SK-N-SH (cell line): ENCODE results near the gene GSPT2. TPM values are rescaled to one million over a fixed set of nuclear protein-coding genes. Genes with fewer than 3 reads are reported as not detected.
A peak's percentile ranks its signal among the peaks of the same experiment; 100 is the strongest.

Source experiments
- CTCF ChIA-PET: fragments of 300-600, 350-600 bp; formaldehyde crosslinking; extraction: SDS; loops from one replicate; lab custom pipeline; 2021; lab: Yijun Ruan, JAX
- POLR2A ChIA-PET: fragments of 350-600 bp; sonication (Branson Sonifier 250); formaldehyde crosslinking; extraction: SDS; loops from one replicate; lab custom pipeline; 2020; ENCODE audit warnings: antibody characterized with exemption, inconsistent platforms; lab: Yijun Ruan, JAX
- DNase-seq: peaks from one replicate; pipeline ENCODE4 v3.0.0; 2012
- H2AFZ ChIP-seq: fragments of 200-600 bp; sonication (generic); 2 replicates; pipeline ENCODE4 v1.8.1; 2016; ENCODE audit warnings: antibody characterized with exemption, mild to moderate bottlenecking, low read depth
- H3F3A ChIP-seq: fragments of 200-600 bp; sonication (generic); replicated peaks from 2 replicates; pipeline ENCODE3; 2016; ENCODE audit warnings: antibody characterized with exemption, mild to moderate bottlenecking; ENCODE audit not compliant: insufficient read depth
- H3K27ac ChIP-seq, 2 experiments: fragments of 200-500 bp in 1 of 2; fragments of 200-600 bp in 1 of 2; sonication (Bioruptor generic) in 1 of 2; sonication (generic), shearing (Covaris generic) in 1 of 2; 2 replicates each; pipeline versions ENCODE4 v1.5.1 to v1.6.1; 2014 to 2016; ENCODE audit warnings: low read depth in 2 of 2, inconsistent platforms in 1 of 2, low read length in 1 of 2, mild to moderate bottlenecking in 1 of 2, mixed read lengths in 1 of 2
- H3K27me3 ChIP-seq: fragments of 200-600 bp; sonication (generic), shearing (Covaris generic); 2 replicates; pipeline ENCODE4 v1.6.1; 2016; ENCODE audit warnings: mixed run types; ENCODE audit not compliant: insufficient read depth
- H3K36me3 ChIP-seq, 2 experiments: fragments of 200-500 bp in 1 of 2; fragments of 200-600 bp in 1 of 2; sonication (Bioruptor generic) in 1 of 2; sonication (generic) in 1 of 2; replicated peaks in 1 of 2; 2 replicates each; pipeline versions ENCODE3 to v1.5.1; 2014 to 2016; ENCODE audit warnings: low read length in 1 of 2, mild to moderate bottlenecking in 1 of 2; ENCODE audit not compliant: insufficient read depth in 2 of 2, control insufficient read depth in 1 of 2
- H3K4me1 ChIP-seq, 2 experiments: fragments of 200-500 bp in 1 of 2; fragments of 200-600 bp in 1 of 2; sonication (Bioruptor generic) in 1 of 2; sonication (generic), shearing (Covaris generic) in 1 of 2; 2 replicates each; pipeline versions ENCODE4 v1.5.1 to v1.6.1; 2014 to 2016; ENCODE audit warnings: low read depth in 1 of 2, low read length in 1 of 2, mixed run types in 1 of 2; ENCODE audit not compliant: insufficient read depth in 2 of 2, control insufficient read depth in 1 of 2
- H3K4me2 ChIP-seq: fragments of 200-600 bp; sonication (generic), shearing (Covaris generic); 2 replicates; pipeline ENCODE4 v1.6.1; 2017; ENCODE audit warnings: mixed run types
- H3K4me3 ChIP-seq, 2 experiments: fragments of 200-500 bp in 1 of 2; fragments of 200-600 bp in 1 of 2; sonication (Bioruptor generic) in 1 of 2; sonication (generic), shearing (Covaris generic) in 1 of 2; 2 replicates each; pipeline versions ENCODE4 v1.5.1 to v1.8.1; 2014 to 2016; ENCODE audit warnings: low read depth in 2 of 2, inconsistent platforms in 1 of 2, low read length in 1 of 2, mild to moderate bottlenecking in 1 of 2, mixed read lengths in 1 of 2, moderate library complexity in 1 of 2
- H3K79me2 ChIP-seq: fragments of 200-600 bp; sonication (generic); 2 replicates; pipeline ENCODE4 v1.8.1; 2017; ENCODE audit warnings: mild to moderate bottlenecking; ENCODE audit not compliant: insufficient read depth
- H3K9ac ChIP-seq: fragments of 200-600 bp; sonication (generic); 2 replicates; pipeline ENCODE4 v1.6.1; 2017; ENCODE audit warnings: mixed run types
- H3K9me2 ChIP-seq: fragments of 200-600 bp; sonication (generic); 2 replicates; pipeline ENCODE4 v1.6.1; 2017; ENCODE audit warnings: mixed run types
- H3K9me3 ChIP-seq: fragments of 200-600 bp; sonication (generic); 2 replicates; pipeline ENCODE4 v1.6.1; 2017; ENCODE audit warnings: mixed run types, mild to moderate bottlenecking, moderate library complexity
- H4K20me1 ChIP-seq: fragments of 200-600 bp; sonication (generic); 2 replicates; pipeline ENCODE4 v1.6.1; 2017; ENCODE audit warnings: mild to moderate bottlenecking, mixed run types; ENCODE audit not compliant: insufficient read depth
- ELF1 ChIP-seq: IDR thresholded peaks from 2 replicates; pipeline ENCODE4 v1.4.0; 2012
- EP300 ChIP-seq, 2 experiments: IDR thresholded peaks; 2 replicates each; pipeline versions ENCODE4 v1.4.0 to v1.6.1; 2012; ENCODE audit warnings: borderline replicate concordance in 1 of 2, low read depth in 1 of 2, low read length in 1 of 2
- EZH2phosphoT487 ChIP-seq: fragments of 200-600 bp; sonication (generic); IDR thresholded peaks from 2 replicates; pipeline ENCODE4 v1.6.1; 2017; ENCODE audit warnings: low read depth, mixed run types, mild to moderate bottlenecking, antibody characterized with exemption, moderate library complexity, borderline replicate concordance
- FOSL2 ChIP-seq: IDR thresholded peaks from 2 replicates; pipeline ENCODE4 v1.4.0; 2012; ENCODE audit warnings: low read depth, mild to moderate bottlenecking, moderate library complexity, borderline replicate concordance
- FOXJ3 ChIP-seq: sonication (generic); formaldehyde crosslinking; IDR thresholded peaks from 2 replicates; pipeline ENCODE4 v1.5.1; 2020; ENCODE audit warnings: mild to moderate bottlenecking, missing genetic modification reagents
- JUND ChIP-seq: IDR thresholded peaks from 2 replicates; pipeline ENCODE4 v1.4.0; 2012
- MXI1 ChIP-seq: IDR thresholded peaks from 2 replicates; pipeline ENCODE4 v1.6.1; 2012; ENCODE audit warnings: mild to moderate bottlenecking, low read depth, low read length, improper control_type of control experiment
- NFIC ChIP-seq: IDR thresholded peaks from 2 replicates; pipeline ENCODE4 v1.4.0; 2012; ENCODE audit warnings: borderline replicate concordance
- NRF1 ChIP-seq: IDR thresholded peaks from 2 replicates; pipeline ENCODE4 v1.6.1; 2012; ENCODE audit warnings: low read depth, mild to moderate bottlenecking, low read length
- RCOR1 ChIP-seq: fragments of 150-350 bp; IDR thresholded peaks from 2 replicates; pipeline ENCODE4 v1.6.1; 2017; ENCODE audit warnings: antibody characterized with exemption, low read length
- RFX5 ChIP-seq: IDR thresholded peaks from 2 replicates; pipeline ENCODE4 v1.6.1; 2012; ENCODE audit warnings: mild to moderate bottlenecking, improper control_type of control experiment, low read length
- RXRA ChIP-seq: IDR thresholded peaks from 2 replicates; pipeline ENCODE4 v1.4.0; 2012; ENCODE audit warnings: low read depth, mild to moderate bottlenecking, borderline replicate concordance
- TEAD4 ChIP-seq: IDR thresholded peaks from 2 replicates; pipeline ENCODE4 v1.4.0; 2012; ENCODE audit warnings: mild to moderate bottlenecking, borderline replicate concordance; ENCODE audit not compliant: insufficient read depth
- YY1 ChIP-seq: IDR thresholded peaks from 2 replicates; pipeline ENCODE4 v1.4.0; 2012; ENCODE audit warnings: low read depth, mild to moderate bottlenecking
- WGBS: methylation state at CpG from one replicate; pipeline ENCODE4 v1.1.6; 2017; ENCODE audit warnings: low lambda C conversion rate; 5-methylcytosine and 5-hydroxymethylcytosine counted together
- polyA plus RNA-seq, 3 experiments: library from polyadenylated mRNA; depleted of rRNA; stranded (reverse); fragments of >200 nt; gene quantifications; 2 replicates each; pipeline ENCODE4 v1.2.3, GENCODE V29; 2012
- TF ChIP-seq, protein P1 (sequence below): fragments of 200-600 bp; sonication (generic); IDR thresholded peaks from 2 replicates; pipeline ENCODE4 v1.6.1; 2017; ENCODE audit warnings: antibody characterized with exemption, mild to moderate bottlenecking, moderate library complexity
- TF ChIP-seq, protein P2 (sequence below): fragments of 150-350 bp; IDR thresholded peaks from 2 replicates; pipeline ENCODE4 v1.6.1; 2017; ENCODE audit warnings: antibody characterized with exemption, low read length, low read depth, borderline replicate concordance
- TF ChIP-seq, protein P3 (sequence below): IDR thresholded peaks from 2 replicates; pipeline ENCODE4 v1.4.0; 2012; ENCODE audit warnings: low read depth, borderline replicate concordance
- TF ChIP-seq, protein P4 (sequence below): IDR thresholded peaks from 2 replicates; pipeline ENCODE4; 2012
- TF ChIP-seq, protein P5 (sequence below): IDR thresholded peaks from 2 replicates; pipeline ENCODE4 v1.4.0; 2012; ENCODE audit warnings: low read depth, borderline replicate concordance
- TF ChIP-seq, protein P6 (sequence below): IDR thresholded peaks from 2 replicates; pipeline ENCODE4 v1.4.0; 2012; ENCODE audit warnings: low read depth
- TF ChIP-seq, protein P7 (sequence below): fragments of 150-350 bp; IDR thresholded peaks from 2 replicates; pipeline ENCODE4 v1.6.1; 2016; ENCODE audit warnings: mild to moderate bottlenecking, low read depth, low read length

Gene GSPT2
- polyA plus RNA-seq, 1 of the 3 experiments (the other 2 are of a cell fraction): 2.5 TPM

DNA sequence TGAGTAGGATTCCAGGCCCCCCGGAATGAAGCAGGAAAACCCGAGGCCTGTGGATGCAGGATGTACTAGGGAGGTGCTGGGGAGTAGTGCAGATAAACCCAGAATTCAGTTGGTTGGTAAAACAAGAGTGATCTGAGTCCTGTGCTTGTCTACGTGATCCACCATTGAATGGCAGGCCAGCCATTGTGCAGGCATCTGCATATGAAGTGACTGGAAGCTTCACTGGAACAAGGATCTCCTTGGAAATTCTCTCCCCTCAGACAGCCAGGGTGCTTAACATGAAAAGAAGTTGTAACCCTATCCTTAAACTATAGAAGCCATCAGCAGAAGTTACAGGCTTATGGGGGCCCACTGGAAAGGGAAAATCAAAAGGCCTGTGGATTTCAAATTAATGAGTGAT lies 656 bp upstream of the GSPT2 start:
- Histone ChIP-seq H2AFZ (peak overlapping the region; percentile 88), H3K27me3 (no peaks in the 10 kb centered on the region; the same call in 1 of the 2 replicates), H3K9ac (no peak overlapping the region), H3K27ac (no peak overlapping the region), H3K36me3 (peaks cover 0 to 9% of the 10 kb centered on the region in 2 experiments), H3K79me2 (peaks cover 12% of the 10 kb centered on the region), H3K9me3 (no peaks in the 10 kb centered on the region), H3K4me1 (no peaks in the 10 kb centered on the region), H4K20me1 (no peaks in the 10 kb centered on the region; the same call in 1 of the 2 replicates), H3K4me2 (peak overlapping the region; percentile 72; the same call in 1 of the 2 replicates), H3F3A (no peaks in the 10 kb centered on the region), H3K4me3 (no peak overlapping the region; a peak in 1 of 4 replicates), H3K9me2 (no peaks in the 10 kb centered on the region)
- CTCF ChIA-PET: no interaction called here
- DNase-seq: peak; percentile 2
- WGBS: 59% methylated on average over 3 of the region's 3 CpGs
- POLR2A ChIA-PET: no interaction called here
- TF ChIP-seq EZH2phosphoT487 (no peak), TEAD4 (no peak), FOXJ3 (CRISPR knock-in tag) (no peak), MXI1 (no peak), NRF1 (no peak)
- TF ChIP-seq, protein P1, sequence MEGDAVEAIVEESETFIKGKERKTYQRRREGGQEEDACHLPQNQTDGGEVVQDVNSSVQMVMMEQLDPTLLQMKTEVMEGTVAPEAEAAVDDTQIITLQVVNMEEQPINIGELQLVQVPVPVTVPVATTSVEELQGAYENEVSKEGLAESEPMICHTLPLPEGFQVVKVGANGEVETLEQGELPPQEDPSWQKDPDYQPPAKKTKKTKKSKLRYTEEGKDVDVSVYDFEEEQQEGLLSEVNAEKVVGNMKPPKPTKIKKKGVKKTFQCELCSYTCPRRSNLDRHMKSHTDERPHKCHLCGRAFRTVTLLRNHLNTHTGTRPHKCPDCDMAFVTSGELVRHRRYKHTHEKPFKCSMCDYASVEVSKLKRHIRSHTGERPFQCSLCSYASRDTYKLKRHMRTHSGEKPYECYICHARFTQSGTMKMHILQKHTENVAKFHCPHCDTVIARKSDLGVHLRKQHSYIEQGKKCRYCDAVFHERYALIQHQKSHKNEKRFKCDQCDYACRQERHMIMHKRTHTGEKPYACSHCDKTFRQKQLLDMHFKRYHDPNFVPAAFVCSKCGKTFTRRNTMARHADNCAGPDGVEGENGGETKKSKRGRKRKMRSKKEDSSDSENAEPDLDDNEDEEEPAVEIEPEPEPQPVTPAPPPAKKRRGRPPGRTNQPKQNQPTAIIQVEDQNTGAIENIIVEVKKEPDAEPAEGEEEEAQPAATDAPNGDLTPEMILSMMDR: no peak
- TF ChIP-seq, protein P2, sequence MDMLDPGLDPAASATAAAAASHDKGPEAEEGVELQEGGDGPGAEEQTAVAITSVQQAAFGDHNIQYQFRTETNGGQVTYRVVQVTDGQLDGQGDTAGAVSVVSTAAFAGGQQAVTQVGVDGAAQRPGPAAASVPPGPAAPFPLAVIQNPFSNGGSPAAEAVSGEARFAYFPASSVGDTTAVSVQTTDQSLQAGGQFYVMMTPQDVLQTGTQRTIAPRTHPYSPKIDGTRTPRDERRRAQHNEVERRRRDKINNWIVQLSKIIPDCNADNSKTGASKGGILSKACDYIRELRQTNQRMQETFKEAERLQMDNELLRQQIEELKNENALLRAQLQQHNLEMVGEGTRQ: no peak
- TF ChIP-seq, protein P3, sequence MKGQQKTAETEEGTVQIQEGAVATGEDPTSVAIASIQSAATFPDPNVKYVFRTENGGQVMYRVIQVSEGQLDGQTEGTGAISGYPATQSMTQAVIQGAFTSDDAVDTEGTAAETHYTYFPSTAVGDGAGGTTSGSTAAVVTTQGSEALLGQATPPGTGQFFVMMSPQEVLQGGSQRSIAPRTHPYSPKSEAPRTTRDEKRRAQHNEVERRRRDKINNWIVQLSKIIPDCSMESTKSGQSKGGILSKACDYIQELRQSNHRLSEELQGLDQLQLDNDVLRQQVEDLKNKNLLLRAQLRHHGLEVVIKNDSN: no peak

DNA sequence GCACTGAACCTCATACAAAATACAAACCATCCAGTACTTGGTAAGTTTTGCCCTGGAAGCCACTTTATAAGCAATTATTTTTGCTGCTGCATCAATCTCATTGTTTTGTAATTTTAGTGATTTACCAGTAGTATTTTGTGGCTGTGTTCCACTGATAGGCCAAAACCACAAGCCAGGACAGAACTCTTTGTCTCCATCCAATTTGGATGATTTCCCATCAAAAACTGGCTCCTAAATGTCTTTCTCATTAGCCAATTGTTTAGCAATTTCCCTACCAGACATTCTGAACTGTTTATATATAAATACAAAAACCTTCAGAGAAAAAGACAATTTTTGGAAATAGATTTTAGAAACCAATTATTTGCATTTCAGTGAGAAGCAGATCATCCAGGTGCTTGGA lies 4.4 kb downstream of the GSPT2 start:
- Histone ChIP-seq H3K36me3 (peaks cover 0 to 9% of the 10 kb centered on the region in 2 experiments), H3K4me2 (no peak overlapping the region), H3K4me3 (no peak overlapping the region), H3K4me1 (no peaks in the 10 kb centered on the region), H2AFZ (no peak overlapping the region), H4K20me1 (no peaks in the 10 kb centered on the region; the same call in 1 of the 2 replicates), H3K9me3 (no peaks in the 10 kb centered on the region), H3K9ac (no peak overlapping the region), H3K9me2 (no peaks in the 10 kb centered on the region), H3F3A (no peaks in the 10 kb centered on the region), H3K27me3 (no peaks in the 10 kb centered on the region), H3K79me2 (peaks cover 12% of the 10 kb centered on the region), H3K27ac (no peak overlapping the region)
- no peak for DNase-seq
- CTCF ChIA-PET: no interaction called here
- POLR2A ChIA-PET: no interaction called here
- TF ChIP-seq, protein P4, sequence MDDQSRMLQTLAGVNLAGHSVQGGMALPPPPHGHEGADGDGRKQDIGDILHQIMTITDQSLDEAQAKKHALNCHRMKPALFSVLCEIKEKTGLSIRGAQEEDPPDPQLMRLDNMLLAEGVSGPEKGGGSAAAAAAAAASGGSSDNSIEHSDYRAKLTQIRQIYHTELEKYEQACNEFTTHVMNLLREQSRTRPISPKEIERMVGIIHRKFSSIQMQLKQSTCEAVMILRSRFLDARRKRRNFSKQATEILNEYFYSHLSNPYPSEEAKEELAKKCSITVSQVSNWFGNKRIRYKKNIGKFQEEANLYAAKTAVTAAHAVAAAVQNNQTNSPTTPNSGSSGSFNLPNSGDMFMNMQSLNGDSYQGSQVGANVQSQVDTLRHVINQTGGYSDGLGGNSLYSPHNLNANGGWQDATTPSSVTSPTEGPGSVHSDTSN: no peak
- TF ChIP-seq, protein P5, sequence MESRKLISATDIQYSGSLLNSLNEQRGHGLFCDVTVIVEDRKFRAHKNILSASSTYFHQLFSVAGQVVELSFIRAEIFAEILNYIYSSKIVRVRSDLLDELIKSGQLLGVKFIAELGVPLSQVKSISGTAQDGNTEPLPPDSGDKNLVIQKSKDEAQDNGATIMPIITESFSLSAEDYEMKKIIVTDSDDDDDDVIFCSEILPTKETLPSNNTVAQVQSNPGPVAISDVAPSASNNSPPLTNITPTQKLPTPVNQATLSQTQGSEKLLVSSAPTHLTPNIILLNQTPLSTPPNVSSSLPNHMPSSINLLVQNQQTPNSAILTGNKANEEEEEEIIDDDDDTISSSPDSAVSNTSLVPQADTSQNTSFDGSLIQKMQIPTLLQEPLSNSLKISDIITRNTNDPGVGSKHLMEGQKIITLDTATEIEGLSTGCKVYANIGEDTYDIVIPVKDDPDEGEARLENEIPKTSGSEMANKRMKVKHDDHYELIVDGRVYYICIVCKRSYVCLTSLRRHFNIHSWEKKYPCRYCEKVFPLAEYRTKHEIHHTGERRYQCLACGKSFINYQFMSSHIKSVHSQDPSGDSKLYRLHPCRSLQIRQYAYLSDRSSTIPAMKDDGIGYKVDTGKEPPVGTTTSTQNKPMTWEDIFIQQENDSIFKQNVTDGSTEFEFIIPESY: no peak
- TF ChIP-seq RFX5 (no peak), FOSL2 (no peak), YY1 (no peak), JUND (no peak), RXRA (no peak), MXI1 (no peak), RCOR1 (no peak), NFIC (no peak), EP300 (IDR thresholded peaks at IDR 0.05; ENCODE audit: borderline replicate concordance in 1 of 2, low read depth in 1 of 2, low read length in 1 of 2) (no peak), ELF1 (no peak)
- TF ChIP-seq, protein P6, sequence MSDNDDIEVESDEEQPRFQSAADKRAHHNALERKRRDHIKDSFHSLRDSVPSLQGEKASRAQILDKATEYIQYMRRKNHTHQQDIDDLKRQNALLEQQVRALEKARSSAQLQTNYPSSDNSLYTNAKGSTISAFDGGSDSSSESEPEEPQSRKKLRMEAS: no peak
- TF ChIP-seq, protein P7, sequence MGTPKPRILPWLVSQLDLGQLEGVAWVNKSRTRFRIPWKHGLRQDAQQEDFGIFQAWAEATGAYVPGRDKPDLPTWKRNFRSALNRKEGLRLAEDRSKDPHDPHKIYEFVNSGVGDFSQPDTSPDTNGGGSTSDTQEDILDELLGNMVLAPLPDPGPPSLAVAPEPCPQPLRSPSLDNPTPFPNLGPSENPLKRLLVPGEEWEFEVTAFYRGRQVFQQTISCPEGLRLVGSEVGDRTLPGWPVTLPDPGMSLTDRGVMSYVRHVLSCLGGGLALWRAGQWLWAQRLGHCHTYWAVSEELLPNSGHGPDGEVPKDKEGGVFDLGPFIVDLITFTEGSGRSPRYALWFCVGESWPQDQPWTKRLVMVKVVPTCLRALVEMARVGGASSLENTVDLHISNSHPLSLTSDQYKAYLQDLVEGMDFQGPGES: no peak
